HG03354 (cell line): ENCODE results near the gene GLIS1.

Experiments used
- ATAC-seq: cut with Tn5 transposase; IDR thresholded peaks from one replicate; pipeline ENCODE4 v1.9.1; 2021; ENCODE audit warnings: mild to moderate bottlenecking; ENCODE audit not compliant: unreplicated experiment, poor library complexity, severe bottlenecking

GLIS1 gene

GRCh38 chr1:53682881-53683280, 56.1 kb downstream of the GLIS1 start:
- ATAC-seq: no peak

GRCh38 chr1:53681977-53682685, 56.8 kb downstream of the GLIS1 start:
- ATAC-seq: no peak

- ATAC-seq: no peak
Measured at GRCh38 chr1:53681351-53681976, 57.5 kb downstream of the GLIS1 start.

GRCh38 chr1:53680868-53681267, 58.1 kb downstream of the GLIS1 start:
- ATAC-seq: no peak

GRCh38 chr1:53678938-53679825, 59.8 kb downstream of the GLIS1 start:
- no peak for ATAC-seq

- ATAC-seq: no peak
Measured at GRCh38 chr1:53678507-53678906, 60.5 kb downstream of the GLIS1 start.

- ATAC-seq: no peak
Measured at GRCh38 chr1:53678046-53678445, 60.9 kb downstream of the GLIS1 start.

GRCh38 chr1:53677486-53677885, 61.5 kb downstream of the GLIS1 start:
- no peak for ATAC-seq

- ATAC-seq: no peak
Measured at GRCh38 chr1:53672785-53673184, 66.2 kb downstream of the GLIS1 start.

GRCh38 chr1:53672243-53672642, 66.7 kb downstream of the GLIS1 start:
- no peak for ATAC-seq

- no peak for ATAC-seq
Measured at GRCh38 chr1:53669621-53670191, 69.3 kb downstream of the GLIS1 start.

GRCh38 chr1:53666566-53666965, 72.4 kb downstream of the GLIS1 start:
- ATAC-seq: no peak

- no peak for ATAC-seq
Measured at GRCh38 chr1:53665996-53666395, 73.0 kb downstream of the GLIS1 start.

GRCh38 chr1:53663529-53664300, 75.2 kb downstream of the GLIS1 start:
- ATAC-seq: no peak

- ATAC-seq: no peak
Measured at GRCh38 chr1:53662951-53663350, 76.0 kb downstream of the GLIS1 start.

- no peak for ATAC-seq
Measured at GRCh38 chr1:53662169-53662568, 76.8 kb downstream of the GLIS1 start.

- no peak for ATAC-seq
Measured at GRCh38 chr1:53661496-53661895, 77.5 kb downstream of the GLIS1 start.

- no peak for ATAC-seq
Measured at GRCh38 chr1:53660666-53661065, 78.3 kb downstream of the GLIS1 start.

GRCh38 chr1:53659436-53659835, 79.5 kb downstream of the GLIS1 start:
- no peak for ATAC-seq
